ENCODE measurements around the gene SIRT1. TPM values are rescaled to one million over a fixed set of nuclear protein-coding genes. Genes with fewer than 3 reads are reported as not detected.

SIRT1 gene
- total RNA-seq, 1 experiment from 2014 or later, result 83.8 TPM

DNA sequence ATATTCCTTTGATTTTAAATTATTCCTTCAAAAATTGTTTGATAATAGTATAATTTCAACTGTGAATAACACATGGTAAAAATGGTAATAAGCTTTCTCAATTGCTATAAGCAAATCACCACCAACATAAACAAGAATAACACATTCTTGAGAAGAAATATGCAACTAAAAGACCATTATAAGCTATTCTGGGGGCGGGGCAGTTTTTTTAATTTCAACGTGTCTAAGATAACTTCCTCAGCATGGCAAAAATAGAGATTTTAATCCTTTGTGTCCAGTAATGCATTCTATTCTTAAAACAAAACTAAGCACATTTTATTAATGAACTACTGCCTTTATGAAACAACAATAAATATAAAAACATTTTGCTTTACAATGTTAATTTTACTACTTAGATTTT, 48.0 kb upstream of the SIRT1 start:
- Histone ChIP-seq H3K18ac (ENCODE audit: insufficient read length, low read depth, low read length) (no peak overlapping the region), H4K20me1 (ENCODE audit: control insufficient read depth, insufficient read depth, insufficient read length) (no peaks in the 10 kb centered on the region), H2BK12ac (ENCODE audit: insufficient read length, low read depth, low read length) (no peak overlapping the region), H3K56ac (ENCODE audit: insufficient read length, low read depth, low read length) (no peak overlapping the region), H3K23me2 (ENCODE audit: insufficient read length, low read depth, low read length, poor library complexity, severe bottlenecking) (no peaks in the 10 kb centered on the region), H3K4me2 (ENCODE audit: insufficient read depth, insufficient read length, low read length) (no peak overlapping the region), H2BK5ac (ENCODE audit: insufficient read length, low read length) (no peak overlapping the region), H4K8ac (replicated peaks; ENCODE audit: insufficient read length, low read depth, low read length) (no peak overlapping the region), H3K79me1 (ENCODE audit: insufficient read depth, low read depth, low read length, poor library complexity, severe bottlenecking) (no peaks in the 10 kb centered on the region), H3K9ac (ENCODE audit: extremely low read depth, insufficient read length, low read length) (no peak overlapping the region), H2BK15ac (ENCODE audit: low read depth, low read length) (no peak overlapping the region), H4K5ac (ENCODE audit: insufficient read length, low read depth, low read length) (no peak overlapping the region), H2AK5ac (ENCODE audit: insufficient read length, low read length) (no peak overlapping the region), H3K4me1 (ENCODE audit: insufficient read depth, low read length) (no peaks in the 10 kb centered on the region; the same call in 1 of the 2 replicates), H3K4ac (ENCODE audit: low read depth, low read length) (no peak overlapping the region), H2BK120ac (ENCODE audit: low read depth, low read length, poor library complexity, severe bottlenecking) (no peak overlapping the region), H2AFZ (ENCODE audit: low read length) (no peak overlapping the region), H3K27ac (ENCODE audit: insufficient read length, low read depth, low read length) (no peak overlapping the region), H3K14ac (ENCODE audit: insufficient read depth, low read length) (no peak overlapping the region), H3K27me3 (ENCODE audit: insufficient read depth, low read length) (no peaks in the 10 kb centered on the region), H3T11ph (ENCODE audit: low read length) (no peak overlapping the region), H2BK20ac (ENCODE audit: low read depth, low read length, poor library complexity, severe bottlenecking) (no peak overlapping the region), H4K91ac (ENCODE audit: insufficient read length, low read depth, low read length) (no peak overlapping the region), H3K23ac (ENCODE audit: insufficient read length, low read depth, low read length) (no peak overlapping the region), H3K79me2 (ENCODE audit: insufficient read depth, low read length) (peaks cover 2% of the 10 kb centered on the region; the same call in 1 of the 2 replicates), H3K9me3 (ENCODE audit: control insufficient read depth, low read depth, low read length) (no peaks in the 10 kb centered on the region)
- TF ChIP-seq, protein P1, sequence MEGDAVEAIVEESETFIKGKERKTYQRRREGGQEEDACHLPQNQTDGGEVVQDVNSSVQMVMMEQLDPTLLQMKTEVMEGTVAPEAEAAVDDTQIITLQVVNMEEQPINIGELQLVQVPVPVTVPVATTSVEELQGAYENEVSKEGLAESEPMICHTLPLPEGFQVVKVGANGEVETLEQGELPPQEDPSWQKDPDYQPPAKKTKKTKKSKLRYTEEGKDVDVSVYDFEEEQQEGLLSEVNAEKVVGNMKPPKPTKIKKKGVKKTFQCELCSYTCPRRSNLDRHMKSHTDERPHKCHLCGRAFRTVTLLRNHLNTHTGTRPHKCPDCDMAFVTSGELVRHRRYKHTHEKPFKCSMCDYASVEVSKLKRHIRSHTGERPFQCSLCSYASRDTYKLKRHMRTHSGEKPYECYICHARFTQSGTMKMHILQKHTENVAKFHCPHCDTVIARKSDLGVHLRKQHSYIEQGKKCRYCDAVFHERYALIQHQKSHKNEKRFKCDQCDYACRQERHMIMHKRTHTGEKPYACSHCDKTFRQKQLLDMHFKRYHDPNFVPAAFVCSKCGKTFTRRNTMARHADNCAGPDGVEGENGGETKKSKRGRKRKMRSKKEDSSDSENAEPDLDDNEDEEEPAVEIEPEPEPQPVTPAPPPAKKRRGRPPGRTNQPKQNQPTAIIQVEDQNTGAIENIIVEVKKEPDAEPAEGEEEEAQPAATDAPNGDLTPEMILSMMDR (conservative IDR thresholded peaks at IDR 0.05), result no peak
- WGBS (ENCODE audit: extremely low coverage, insufficient read length, low lambda C conversion rate), result no CpG with 5 or more reads among the region's 2 CpGs
- H3K27me3 Mint-ChIP-seq (ENCODE audit: low read depth), result no peaks in the 10 kb centered on the region
- no peak for DNase-seq
- H3K27ac Mint-ChIP-seq, result no peak overlapping the region
- peaks cover 2 to 8% of the 10 kb centered on the region in 2 experiments; a peak in 3 of 4 replicates for H3K4me1 Mint-ChIP-seq
- no peak overlapping the region for H3K4me3 Mint-ChIP-seq
- H3K9me3 Mint-ChIP-seq, result peaks cover 5 to 7% of the 10 kb centered on the region in 2 experiments
- peaks cover 1 to 8% (median 3%) of the 10 kb centered on the region in 3 experiments; a peak in 4 of 7 replicates for H3K36me3 Mint-ChIP-seq (ENCODE audit: insufficient read depth in 1 of 3, low read depth in 3 of 3)
